Measurements from ENCODE around the gene AKT3. TPM values are rescaled to one million over a fixed set of nuclear protein-coding genes. Genes with fewer than 3 reads are reported as not detected.

The AKT3 gene
- total and polyA plus RNA-seq, 2 donors (not counting 1 experiment from before 2014, with no cell fraction given), result 37.8 to 42.0 TPM

DNA sequence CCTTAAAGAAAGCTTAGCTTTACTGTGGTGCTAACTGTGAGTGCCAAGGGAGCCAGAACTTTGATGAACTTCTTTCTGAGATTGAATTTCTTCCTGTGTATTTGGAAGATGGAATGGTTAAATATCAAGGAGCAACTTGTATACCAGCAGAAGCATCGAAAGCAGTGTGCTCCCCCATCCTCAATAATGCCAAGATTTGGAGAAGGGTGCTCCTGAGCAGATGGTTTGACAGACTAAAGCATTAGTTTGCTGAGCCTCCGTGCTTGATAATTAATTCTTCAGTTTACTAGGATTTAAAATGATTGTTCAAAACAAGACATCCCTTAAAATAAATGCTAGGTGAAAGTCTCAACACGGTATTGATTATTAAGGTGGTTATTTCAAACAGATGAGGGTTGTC lies 42.4 kb upstream of the AKT3 start:
- Histone ChIP-seq H3K4me2 (ENCODE audit: extremely low read depth, insufficient read depth, low read length) (no peak overlapping the region), H3K27me3 (ENCODE audit: control insufficient read depth, insufficient read depth, low read length) (no peaks in the 10 kb centered on the region), H3K9ac (ENCODE audit: insufficient read depth, low read length) (no peak overlapping the region), H3K4me3 (replicated peaks in 1 of 4; ENCODE audit: control extremely low read depth in 1 of 4, insufficient read depth in 1 of 4, low read depth in 3 of 4, low read length in 4 of 4) (no peak overlapping the region), H3K36me3 (ENCODE audit: control insufficient read depth, insufficient read depth, low read length) (no peaks in the 10 kb centered on the region), H2AFZ (ENCODE audit: low read length) (no peak overlapping the region), H3K27ac (ENCODE audit: insufficient read depth, low read length) (no peak overlapping the region), H3K4me1 (ENCODE audit: control insufficient read depth, extremely low read depth, insufficient read depth, low read length) (peaks cover 4% of the 10 kb centered on the region), H4K20me1 (ENCODE audit: control insufficient read depth, extremely low read depth, insufficient read depth, low read length) (no peaks in the 10 kb centered on the region), H3K79me2 (ENCODE audit: control insufficient read depth, insufficient read depth, low read length) (no peaks in the 10 kb centered on the region), H3K9me3 (ENCODE audit: control insufficient read depth, insufficient read depth, low read depth, low read length) (no peaks in the 10 kb centered on the region)
- DNase-seq (ENCODE audit: low read depth in 2 of 2), result no peak
- TF ChIP-seq CTCF (conservative IDR thresholded peaks at IDR 0.05 in 1 of 2, IDR thresholded peaks at IDR 0.05 in 1 of 2; ENCODE audit: low read depth in 1 of 2, low read length in 2 of 2) (no peak), EZH2 (IDR thresholded peaks at IDR 0.05; ENCODE audit: low read length, missing control alignments) (no peak)

- H4K20me1 ChIP-seq (ENCODE audit: control insufficient read depth, extremely low read depth, insufficient read depth, low read length), result no peaks in the 10 kb centered on the region
- no peaks in the 10 kb centered on the region for H3K79me2 ChIP-seq (ENCODE audit: control insufficient read depth, insufficient read depth, low read length)
- H3K4me1 ChIP-seq (ENCODE audit: control insufficient read depth, extremely low read depth, insufficient read depth, low read length), result peaks cover 4% of the 10 kb centered on the region
- H3K36me3 ChIP-seq (ENCODE audit: control insufficient read depth, insufficient read depth, low read length), result no peaks in the 10 kb centered on the region
- H3K27me3 ChIP-seq (ENCODE audit: control insufficient read depth, insufficient read depth, low read length), result no peaks in the 10 kb centered on the region
- H3K4me3 ChIP-seq (replicated peaks in 1 of 4; ENCODE audit: control extremely low read depth in 1 of 4, insufficient read depth in 1 of 4, low read depth in 3 of 4, low read length in 4 of 4), result no peak overlapping the region
- H3K9me3 ChIP-seq (ENCODE audit: control insufficient read depth, insufficient read depth, low read depth, low read length), result no peaks in the 10 kb centered on the region
- no peak overlapping the region for H2AFZ ChIP-seq (ENCODE audit: low read length)
- H3K27ac ChIP-seq (ENCODE audit: insufficient read depth, low read length), result no peak overlapping the region
- DNase-seq (ENCODE audit: low read depth in 2 of 2), result peak; percentile 78 to 79
- no peak for TF ChIP-seq CTCF (conservative IDR thresholded peaks at IDR 0.05 in 1 of 2, IDR thresholded peaks at IDR 0.05 in 1 of 2; ENCODE audit: low read depth in 1 of 2, low read length in 2 of 2)
- TF ChIP-seq EZH2 (IDR thresholded peaks at IDR 0.05; ENCODE audit: low read length, missing control alignments), result no peak
- H3K9ac ChIP-seq (ENCODE audit: insufficient read depth, low read length), result no peak overlapping the region
- H3K4me2 ChIP-seq (ENCODE audit: extremely low read depth, insufficient read depth, low read length), result no peak overlapping the region
These were observed 40.5 kb upstream of the AKT3 start for GRCh38 chr1:243890576-243890975.

GRCh38 chr1:243885806-243886205 lies 35.8 kb upstream of the AKT3 start:
- H3K4me3 ChIP-seq (replicated peaks in 1 of 4; ENCODE audit: control extremely low read depth in 1 of 4, insufficient read depth in 1 of 4, low read depth in 3 of 4, low read length in 4 of 4), result no peak overlapping the region
- no peaks in the 10 kb centered on the region for H3K9me3 ChIP-seq (ENCODE audit: control insufficient read depth, insufficient read depth, low read depth, low read length)
- no peaks in the 10 kb centered on the region for H3K36me3 ChIP-seq (ENCODE audit: control insufficient read depth, insufficient read depth, low read length)
- peaks cover 4% of the 10 kb centered on the region for H3K4me1 ChIP-seq (ENCODE audit: control insufficient read depth, extremely low read depth, insufficient read depth, low read length)
- H2AFZ ChIP-seq (ENCODE audit: low read length), result no peak overlapping the region
- H3K79me2 ChIP-seq (ENCODE audit: control insufficient read depth, insufficient read depth, low read length), result no peaks in the 10 kb centered on the region
- no peaks in the 10 kb centered on the region for H4K20me1 ChIP-seq (ENCODE audit: control insufficient read depth, extremely low read depth, insufficient read depth, low read length)
- H3K4me2 ChIP-seq (ENCODE audit: extremely low read depth, insufficient read depth, low read length), result no peak overlapping the region
- H3K27me3 ChIP-seq (ENCODE audit: control insufficient read depth, insufficient read depth, low read length), result no peaks in the 10 kb centered on the region
- DNase-seq (ENCODE audit: low read depth in 2 of 2), result no peak
- no peak overlapping the region for H3K27ac ChIP-seq (ENCODE audit: insufficient read depth, low read length)
- no peak overlapping the region for H3K9ac ChIP-seq (ENCODE audit: insufficient read depth, low read length)
- no peak for TF ChIP-seq CTCF (conservative IDR thresholded peaks at IDR 0.05 in 1 of 2, IDR thresholded peaks at IDR 0.05 in 1 of 2; ENCODE audit: low read depth in 1 of 2, low read length in 2 of 2)
- TF ChIP-seq EZH2 (IDR thresholded peaks at IDR 0.05; ENCODE audit: low read length, missing control alignments), result no peak

All from fibroblast of lung (primary cell).